Panc1 (cell line): ENCODE results near the gene MUC5AC.
"Not testable (repeated sequence)": the region's sequence is repeated elsewhere in the genome, so short reads cannot be mapped to it uniquely, and the experiment has no call there.

Experiments
- CTCF ChIP-seq: fragments of 450-650 bp; IDR thresholded peaks from 2 replicates; pipeline ENCODE4 v1.5.1; 2017; ENCODE audit warnings: mild to moderate bottlenecking
- POLR2AphosphoS5 ChIP-seq: IDR thresholded peaks from 2 replicates; pipeline ENCODE4 v1.6.1; 2012; ENCODE audit warnings: mild to moderate bottlenecking, low read depth, low read length, moderate library complexity
- REST ChIP-seq, 2 experiments: IDR thresholded peaks; 2 replicates each; pipeline ENCODE4 v1.6.1; 2011 to 2012; ENCODE audit warnings: low read depth in 2 of 2, control low read depth in 1 of 2, low read length in 1 of 2, mild to moderate bottlenecking in 1 of 2, moderate library complexity in 1 of 2; ENCODE audit not compliant: insufficient read depth in 1 of 2
- TCF7L2 ChIP-seq: IDR thresholded peaks from 2 replicates; pipeline ENCODE4 v1.6.1; 2011; ENCODE audit warnings: mild to moderate bottlenecking, low read depth, low read length, inconsistent platforms

DNA sequence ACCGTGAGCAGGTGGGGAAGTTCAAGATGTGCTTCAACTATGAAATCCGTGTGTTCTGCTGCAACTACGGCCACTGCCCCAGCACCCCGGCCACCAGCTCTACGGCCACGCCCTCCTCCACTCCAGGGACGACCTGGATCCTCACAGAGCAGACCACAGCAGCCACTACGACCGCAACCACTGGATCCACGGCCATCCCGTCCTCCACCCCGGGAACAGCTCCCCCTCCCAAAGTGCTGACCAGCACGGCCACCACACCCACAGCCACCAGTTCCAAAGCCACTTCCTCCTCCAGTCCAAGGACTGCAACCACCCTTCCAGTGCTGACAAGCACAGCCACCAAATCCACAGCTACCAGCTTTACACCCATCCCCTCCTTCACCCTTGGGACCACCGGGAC, 88.0 kb downstream of the MUC5AC start:
- TF ChIP-seq CTCF; REST (IDR thresholded peaks at IDR 0.05; ENCODE audit: insufficient read depth in 1 of 2, low read depth in 2 of 2, low read length in 1 of 2); POLR2AphosphoS5; TCF7L2: not testable (repeated sequence)
